Stimulated activated CD8-positive, alpha-beta memory T cell treated with anti-CD3 and anti-CD28 coated beads, Interleukin-7, amount 100 ng/mL, for 48 hours (primary cell): ENCODE data around the gene HJURP.
"Not testable (repeated sequence)": the region's sequence is repeated elsewhere in the genome, so short reads cannot be mapped to it uniquely, and the experiment has no call there.

Source experiments
- DNase-seq, 2 donors: peaks; one replicate each; pipeline ENCODE4 v3.0.0-alpha.2; 2020; ENCODE audit warnings: low read depth in 1 of 2; ENCODE audit errors: extremely low read depth in 1 of 2

The HJURP gene

DNA sequence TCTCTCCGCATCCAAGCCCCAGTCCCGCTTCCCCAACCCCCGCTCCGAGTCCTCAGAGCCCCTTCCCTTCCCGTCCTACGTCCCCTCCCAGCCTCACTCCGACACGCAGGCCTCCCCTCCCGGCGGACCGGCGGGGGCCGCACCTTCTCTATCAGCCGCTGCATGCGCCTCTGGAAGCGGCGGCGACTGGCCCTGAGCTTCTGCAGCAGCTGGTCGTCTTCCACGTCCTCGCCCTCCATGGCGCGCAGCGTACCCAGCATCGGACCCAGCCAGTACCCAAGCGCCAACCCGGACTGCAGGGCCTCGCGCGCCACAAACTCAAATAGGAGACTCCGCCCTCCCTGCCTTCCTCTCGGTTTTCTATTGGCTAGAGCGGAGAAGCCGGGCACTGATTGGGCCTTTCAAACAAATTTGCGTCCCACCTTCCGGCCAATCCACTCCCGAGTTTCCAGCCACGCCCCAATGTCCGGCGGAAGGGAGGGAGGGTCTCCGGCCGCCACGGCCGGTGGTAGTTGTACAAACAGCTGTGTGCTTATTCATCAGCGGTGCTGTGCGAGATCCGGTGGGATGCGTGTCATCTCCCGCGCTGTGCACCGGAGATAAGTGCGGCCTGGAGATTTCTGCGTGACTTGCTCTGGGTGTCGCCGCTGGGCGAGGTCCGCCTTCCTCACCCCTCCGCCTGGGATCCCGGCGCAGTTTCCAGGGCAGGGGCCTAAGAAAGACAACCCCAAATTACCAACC is at the start of gene HJURP:
TSS of gene HJURP (minus strand) at position 295 of the 741 bp plus-strand sequence. CDS start at position 260, 35 bp downstream.
- DNase-seq: peak; percentile 88 to 92

- DNase-seq: no peak
Observed at GRCh38 chr2:233901884-233902283, 47.5 kb upstream of the HJURP start.

DNA sequence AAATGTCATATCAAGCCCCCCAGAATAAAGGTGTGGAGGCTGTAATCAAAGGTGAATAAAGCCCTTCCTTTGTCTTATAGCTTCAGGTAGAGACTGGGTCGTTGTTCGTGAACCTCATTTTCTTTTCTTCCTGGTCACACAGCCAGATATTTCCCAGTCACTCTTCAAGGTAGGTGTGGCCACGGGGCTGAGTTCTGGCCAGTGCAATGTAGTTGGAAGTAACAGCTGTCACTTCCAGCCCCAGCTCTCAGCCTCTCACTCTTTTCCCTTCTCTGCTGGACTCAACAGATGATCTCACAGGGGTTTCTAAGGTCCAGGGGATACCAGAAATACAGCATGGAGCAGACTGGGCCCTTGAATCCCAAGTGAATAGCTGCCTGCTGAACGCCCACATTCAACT is 47.0 kb upstream of the HJURP start:
- no peak for DNase-seq

DNA sequence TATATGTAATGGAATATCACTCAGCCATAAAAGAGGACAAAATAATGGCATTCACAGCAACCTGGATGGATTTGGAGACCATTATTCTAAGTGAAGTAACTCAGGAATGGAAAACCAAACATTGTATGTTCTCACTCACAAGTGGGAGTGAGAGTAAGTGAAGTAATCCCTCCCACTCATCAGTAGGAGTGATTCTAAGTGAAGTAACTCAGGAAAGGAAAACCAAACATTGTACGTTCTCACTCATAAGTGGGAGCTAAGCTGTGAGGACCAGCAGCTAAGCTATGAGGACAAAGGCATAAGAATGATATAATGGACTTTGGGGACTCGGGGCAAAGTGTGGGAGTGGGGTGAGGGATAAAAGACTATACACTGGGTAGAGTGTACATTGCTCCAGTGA is 41.9 kb upstream of the HJURP start:
- not testable (repeated sequence) for DNase-seq

DNA sequence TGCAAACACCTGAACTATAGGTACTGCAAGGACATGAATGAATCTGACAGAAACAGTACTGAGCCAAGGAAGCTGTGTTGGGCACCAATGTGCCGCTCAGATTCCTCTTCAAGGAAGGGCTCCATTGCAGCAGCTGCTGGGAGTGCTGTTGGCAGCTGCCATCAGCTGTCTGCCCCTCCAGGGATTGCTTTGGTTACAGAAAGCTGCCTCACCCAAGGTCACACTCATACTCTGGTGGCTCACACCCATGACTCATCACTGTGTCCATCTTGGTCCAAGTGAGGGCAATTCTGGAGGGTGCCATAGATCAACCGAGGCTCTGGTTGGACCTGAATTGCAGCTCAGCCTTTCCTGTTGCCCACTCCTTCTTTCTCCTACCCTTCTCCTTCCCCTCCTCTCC is 38.5 kb upstream of the HJURP start:
- no peak for DNase-seq

- DNase-seq: no peak
Observed at GRCh38 chr2:233882353-233882752, 28.0 kb upstream of the HJURP start.

DNA sequence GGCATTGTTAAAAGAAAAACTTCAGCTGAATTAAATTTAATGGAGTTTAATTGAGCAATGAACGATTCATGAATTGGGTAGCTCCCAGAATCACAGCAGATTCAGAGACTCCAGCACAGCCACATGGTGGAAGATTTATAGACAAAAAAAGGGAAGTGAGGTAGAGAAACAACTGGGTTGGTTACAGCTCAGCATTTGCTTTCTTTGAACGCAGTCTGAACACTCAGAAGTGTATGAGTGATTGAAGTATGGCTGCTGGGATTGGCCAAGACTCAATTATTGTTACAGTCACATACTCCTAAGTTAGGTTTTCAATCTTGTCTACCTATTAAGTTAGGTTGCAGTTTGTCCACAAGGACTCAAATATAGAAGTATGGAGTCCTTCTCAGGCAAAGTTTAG is 17.8 kb upstream of the HJURP start:
- DNase-seq: not testable (repeated sequence)

DNA sequence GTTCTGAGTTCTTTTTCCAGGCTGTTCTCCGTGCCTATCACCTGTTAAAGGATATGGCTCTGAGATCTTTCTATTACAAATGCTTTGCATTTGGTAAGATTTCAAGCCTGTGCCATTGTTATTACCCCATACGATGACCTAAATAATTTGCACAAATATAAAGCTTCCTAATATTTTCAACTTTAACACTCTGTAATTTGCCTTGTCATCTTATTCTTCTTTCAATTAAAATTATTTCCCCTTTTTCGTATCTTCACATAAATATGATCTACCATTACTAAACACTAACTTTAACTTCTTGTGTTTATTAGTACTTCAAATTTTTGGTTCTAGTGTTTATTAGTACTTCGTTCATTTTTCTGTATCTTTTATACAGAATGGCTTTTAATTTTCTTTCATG is 17.1 kb upstream of the HJURP start:
- DNase-seq: no peak

- DNase-seq: peak in 1 of 2 donors; percentile 42
Observed at GRCh38 chr2:233867993-233868532, 13.7 kb upstream of the HJURP start, which contains the start of gene MSL3B. Gene MSL3B, minus strand, starts transcription at chr2:233868386.

- DNase-seq: no peak
Observed at GRCh38 chr2:233866479-233866878, 12.1 kb upstream of the HJURP start.

DNA sequence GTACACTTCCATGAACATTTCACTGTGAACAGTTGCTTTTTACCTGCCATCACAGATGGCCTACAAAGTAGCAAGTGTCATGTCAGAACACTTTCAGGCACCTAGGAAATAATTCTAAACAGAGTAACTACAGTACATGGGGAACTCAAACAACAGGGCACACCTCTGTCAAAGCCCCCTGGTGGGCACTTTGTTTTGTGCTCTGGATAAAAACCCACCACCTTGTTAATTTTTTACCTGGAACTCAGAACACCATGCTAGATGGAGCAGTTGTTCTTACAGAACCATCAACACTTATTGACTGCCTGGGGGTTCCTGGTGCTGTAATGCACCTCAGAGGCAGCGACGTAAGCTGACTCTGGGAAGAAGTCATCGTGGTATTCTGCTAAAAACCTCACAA is 11.5 kb upstream of the HJURP start:
- no peak for DNase-seq

- DNase-seq: no peak
Observed at GRCh38 chr2:233862261-233862768, 8.0 kb upstream of the HJURP start.

DNA sequence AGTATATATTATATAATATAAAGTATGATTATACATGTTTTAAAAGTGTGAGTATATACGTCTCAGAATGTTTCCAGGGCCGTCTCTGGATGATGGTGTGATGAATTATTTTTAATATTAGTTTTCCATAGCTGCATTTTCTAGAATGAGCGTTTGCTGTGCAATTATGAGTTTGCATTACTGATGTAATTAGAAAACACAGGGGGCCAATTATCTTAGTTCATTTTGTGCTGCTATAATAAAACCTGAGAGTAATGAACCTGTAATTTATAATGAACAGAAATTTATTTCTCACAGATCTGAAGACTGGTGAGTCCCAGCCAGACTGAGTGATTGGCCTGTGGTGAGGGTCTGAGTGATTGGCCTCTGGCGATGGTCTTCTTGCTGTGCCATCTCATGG is 4.0 kb upstream of the HJURP start:
- no peak for DNase-seq

- DNase-seq: peak in 1 of 2 donors; percentile 21
Observed at GRCh38 chr2:233857511-233858141, 3.3 kb upstream of the HJURP start.

DNA sequence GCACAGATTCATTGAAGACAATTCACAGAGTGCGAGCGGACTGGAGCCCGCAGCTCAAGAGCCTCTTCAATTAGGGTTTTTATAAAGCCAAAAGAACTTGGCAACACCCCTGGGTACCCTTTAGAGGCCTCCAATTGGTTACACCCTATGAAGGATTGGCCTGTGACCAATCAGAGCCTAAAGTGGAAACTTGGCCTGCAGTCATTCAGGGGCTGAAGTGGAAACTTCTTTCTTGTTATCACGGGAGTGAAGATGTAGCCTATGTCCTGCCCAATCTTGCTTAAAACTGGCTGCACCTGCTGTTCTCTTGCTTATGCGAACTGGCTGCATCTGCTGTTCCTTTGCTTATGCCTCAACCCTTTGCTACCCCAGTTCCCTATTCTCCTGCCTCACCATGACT is 1.8 kb upstream of the HJURP start:
- no peak for DNase-seq

- DNase-seq: no peak
Observed at GRCh38 chr2:233855345-233855744, 1.0 kb upstream of the HJURP start.

- no peak for DNase-seq
Observed at GRCh38 chr2:233853883-233854240, 473 bp downstream of the HJURP start.

- no peak for DNase-seq
Observed at GRCh38 chr2:233853353-233853752, 982 bp downstream of the HJURP start.

DNA sequence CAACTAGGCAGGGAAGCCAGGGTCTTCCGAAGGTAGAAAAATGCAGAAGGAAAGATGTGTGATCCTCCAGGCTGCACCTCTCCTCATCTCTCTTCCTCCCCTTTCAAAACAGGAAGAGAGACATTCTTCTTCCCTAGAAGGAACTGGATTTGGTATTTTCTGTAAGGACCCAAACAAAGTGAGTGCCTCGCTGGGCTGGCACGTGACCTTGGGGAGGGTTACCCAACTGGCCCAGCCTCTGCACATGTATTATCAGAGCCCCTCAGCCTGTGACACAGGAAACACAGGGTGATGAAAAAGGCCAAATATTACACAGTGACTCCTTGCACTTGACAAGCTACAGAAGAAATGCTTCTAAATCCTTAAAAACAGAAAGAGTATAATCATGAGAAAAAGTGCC is 2.3 kb downstream of the HJURP start:
- no peak for DNase-seq

DNA sequence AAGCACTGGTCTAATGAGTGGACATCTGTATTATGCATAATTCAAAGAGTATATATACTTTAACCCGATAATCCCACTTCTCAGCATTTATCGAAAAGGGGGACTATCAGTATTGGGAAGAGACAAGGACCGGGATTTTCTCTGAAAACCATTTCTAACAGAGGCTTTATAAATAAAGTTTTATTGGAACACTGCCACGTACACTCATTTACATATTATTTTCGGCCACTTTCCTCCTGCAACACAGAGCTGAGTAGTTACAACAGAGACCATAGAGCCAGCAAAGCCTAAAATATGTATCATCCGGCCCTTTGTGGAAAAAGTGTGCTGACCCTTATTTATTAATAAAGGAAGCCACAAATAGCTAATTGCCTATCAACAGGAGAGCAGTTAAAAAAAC is 3.2 kb downstream of the HJURP start:
- no peak for DNase-seq

DNA sequence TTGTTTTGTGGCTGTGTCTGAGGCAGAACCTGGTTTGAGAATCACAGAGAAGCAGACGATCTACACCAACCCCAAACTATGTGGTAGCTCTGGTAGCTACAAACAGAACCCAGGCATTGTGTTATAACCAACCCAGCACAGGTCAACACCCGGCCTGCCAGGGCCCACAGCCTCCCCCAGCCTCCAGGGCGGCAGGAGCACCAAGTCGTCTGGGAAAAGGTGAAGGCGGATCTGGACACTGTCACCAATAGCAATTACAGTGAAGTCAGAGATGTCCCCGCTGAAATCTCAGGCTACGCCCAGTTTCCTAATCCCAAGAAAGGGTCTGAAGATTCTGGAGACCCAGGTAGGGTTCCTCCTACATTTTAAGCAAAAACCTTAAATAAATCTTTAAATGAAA is 3.6 kb downstream of the HJURP start:
- DNase-seq: no peak

GRCh38 chr2:233849607-233850271 is 4.6 kb downstream of the HJURP start:
- DNase-seq: no peak
